MG63 (cell line): ENCODE data around the gene NPR2. TPM values are rescaled to one million over a fixed set of nuclear protein-coding genes. Genes with fewer than 3 reads are reported as not detected.

Experiments
- DNase-seq: peaks from one replicate; pipeline ENCODE4 v3.0.0-alpha.2; 2020
- H3K27me3 ChIP-seq: fragments of 250-450 bp; sonication (Bioruptor Pico); 2 replicates; pipeline ENCODE4 v1.5.1; 2020; ENCODE audit warnings: mild to moderate bottlenecking, moderate library complexity
- H3K36me3 ChIP-seq: fragments of 250-450 bp; sonication (Bioruptor Pico); 2 replicates; pipeline ENCODE4 v1.5.1; 2020; ENCODE audit warnings: mild to moderate bottlenecking, moderate library complexity
- H3K4me3 ChIP-seq: fragments of 250-450 bp; sonication (Bioruptor Pico); 2 replicates; pipeline ENCODE4 v1.5.1; 2020; ENCODE audit warnings: mild to moderate bottlenecking, moderate library complexity
- H3K9me3 ChIP-seq: fragments of 250-450 bp; sonication (Bioruptor Pico); 2 replicates; pipeline ENCODE4 v1.5.1; 2020; ENCODE audit warnings: mild to moderate bottlenecking, moderate library complexity
- total RNA-seq: library from RNA; depleted of rRNA; stranded (reverse); fragments of >200 nt; shearing (Covaris generic); gene quantifications from 2 replicates; pipeline ENCODE4 v1.2.3, GENCODE V29; 2014; ENCODE audit warnings: low replicate concordance; rRNA removed

NPR2 gene
- total RNA-seq, 1 experiment from 2014 or later: 42.0 TPM

DNA sequence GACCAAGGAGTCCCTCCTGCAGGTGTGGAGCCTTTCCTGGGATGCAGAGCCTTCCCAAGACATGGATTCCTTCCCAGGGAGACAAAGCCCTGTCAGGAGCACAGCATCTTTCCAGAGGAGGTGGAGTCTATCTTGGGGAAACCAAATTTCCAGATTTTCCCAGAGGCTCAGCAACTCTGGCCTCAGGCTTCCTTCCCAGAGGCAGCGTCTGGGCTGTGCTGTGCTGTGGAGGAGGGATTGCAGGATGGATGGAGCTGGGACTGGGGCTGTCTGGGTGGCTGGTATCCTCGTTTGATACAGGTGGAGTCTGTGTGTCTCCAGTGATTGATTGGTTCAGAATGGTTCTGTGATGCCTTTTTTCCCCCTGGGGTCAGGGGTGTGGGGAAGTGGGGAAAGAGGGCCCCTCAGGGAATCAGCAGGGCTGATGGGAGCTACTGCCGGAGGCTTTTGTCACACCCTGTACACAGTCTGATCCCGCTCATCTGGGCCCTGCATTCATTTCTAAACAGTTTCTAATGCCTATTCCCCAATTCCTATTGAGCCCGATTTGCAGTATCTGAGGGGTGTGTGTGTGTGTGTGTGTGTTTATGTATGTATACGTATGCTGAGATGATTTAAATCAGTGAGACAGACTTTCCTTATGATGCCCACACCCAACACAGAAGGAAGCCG lies 62.8 kb downstream of the NPR2 start:
- Histone ChIP-seq H3K4me3 (no peak overlapping the region), H3K9me3 (no peaks in the 10 kb centered on the region), H3K36me3 (no peaks in the 10 kb centered on the region; the same call in 1 of the 2 replicates), H3K27me3 (no peaks in the 10 kb centered on the region)
- DNase-seq: no peak

- no peak overlapping the region for H3K4me3 ChIP-seq
- no peaks in the 10 kb centered on the region for H3K36me3 ChIP-seq
- H3K9me3 ChIP-seq: no peaks in the 10 kb centered on the region
- H3K27me3 ChIP-seq: peaks cover 12% of the 10 kb centered on the region
- DNase-seq: no peak
Observed at GRCh38 chr9:35856206-35856605, 64.8 kb downstream of the NPR2 start.

- Histone ChIP-seq H3K4me3 (no peak overlapping the region), H3K27me3 (peaks cover 15% of the 10 kb centered on the region), H3K9me3 (no peaks in the 10 kb centered on the region), H3K36me3 (no peaks in the 10 kb centered on the region)
- DNase-seq: no peak
Observed at GRCh38 chr9:35856882-35857281, 65.5 kb downstream of the NPR2 start.

GRCh38 chr9:35858458-35858857 lies 67.1 kb downstream of the NPR2 start:
- Histone ChIP-seq H3K36me3 (no peaks in the 10 kb centered on the region), H3K9me3 (no peaks in the 10 kb centered on the region), H3K27me3 (peaks cover 20% of the 10 kb centered on the region), H3K4me3 (no peak overlapping the region)
- DNase-seq: no peak

Other genes starting within 250 kb of the NPR2 start
- 17.4 and 21.5 TPM in 2 replicates for gene TESK1, start 186.3 kb upstream of the NPR2 start, total RNA-seq
- gene CD72, start 173.2 kb upstream of the NPR2 start, total RNA-seq: 0.47 and 0.86 TPM in 2 replicates
- gene SIT1, start 140.7 kb upstream of the NPR2 start, total RNA-seq: 1.4 and 4.0 TPM in 2 replicates
- 8,012 and 15,182 TPM in 2 replicates for gene RMRP, start 133.6 kb upstream of the NPR2 start, total RNA-seq
- 72.4 and 84.4 TPM in 2 replicates for gene CCDC107, start 133.3 kb upstream of the NPR2 start, total RNA-seq
- gene ARHGEF39, start 126.4 kb upstream of the NPR2 start, total RNA-seq: 15.5 and 35.6 TPM in 2 replicates
- 0.40 TPM in 1 of 2 replicates, not detected in the other for gene CA9, start 117.7 kb upstream of the NPR2 start, total RNA-seq
- gene TPM2, start 101.7 kb upstream of the NPR2 start, total RNA-seq: 2,986 and 3,667 TPM in 2 replicates
- 453 and 652 TPM in 2 replicates for gene TLN1, start 59.4 kb upstream of the NPR2 start, total RNA-seq
- gene CREB3, start 58.9 kb upstream of the NPR2 start, total RNA-seq: 168 and 170 TPM in 2 replicates
- gene GBA2, start 42.4 kb upstream of the NPR2 start, total RNA-seq: 32.7 and 58.6 TPM in 2 replicates
- 25.9 and 33.7 TPM in 2 replicates for gene RGP1, start 42.3 kb upstream of the NPR2 start, total RNA-seq
- gene MSMP, start 37.3 kb upstream of the NPR2 start, total RNA-seq: not detected in 2 replicates
- 2.4 TPM in 1 of 2 replicates, not detected in the other for gene SPAG8, start 20.7 kb downstream of the NPR2 start, total RNA-seq
- 67.7 and 120 TPM in 2 replicates for gene HINT2, start 23.5 kb downstream of the NPR2 start, total RNA-seq
- gene FAM221B, start 37.1 kb downstream of the NPR2 start, total RNA-seq: not detected in 2 replicates
- gene TMEM8B, start 37.6 kb downstream of the NPR2 start, total RNA-seq: 2.7 and 3.6 TPM in 2 replicates
- not detected in 2 replicates for gene OR13J1, start 78.8 kb downstream of the NPR2 start, total RNA-seq
- gene HRCT1, start 114.6 kb downstream of the NPR2 start, total RNA-seq: 95.0 and 617 TPM in 2 replicates
- gene SPAAR, start 117.9 kb downstream of the NPR2 start, total RNA-seq: 12.2 and 25.0 TPM in 2 replicates
- not detected in 2 replicates for gene OR2S2, start 166.6 kb downstream of the NPR2 start, total RNA-seq
- 33.8 and 36.1 TPM in 2 replicates for gene RECK, start 245.3 kb downstream of the NPR2 start, total RNA-seq